GM21576 (cell line): ENCODE data around the gene GARNL3.

Experiments used
- ATAC-seq: cut with Tn5 transposase; IDR thresholded peaks from one replicate; pipeline ENCODE4 v1.9.1; 2021; ENCODE audit warnings: mild to moderate bottlenecking, moderate library complexity; ENCODE audit not compliant: unreplicated experiment

Gene GARNL3

GRCh38 chr9:127426756-127427155 lies 162.2 kb downstream of the GARNL3 start:
- no peak for ATAC-seq

DNA sequence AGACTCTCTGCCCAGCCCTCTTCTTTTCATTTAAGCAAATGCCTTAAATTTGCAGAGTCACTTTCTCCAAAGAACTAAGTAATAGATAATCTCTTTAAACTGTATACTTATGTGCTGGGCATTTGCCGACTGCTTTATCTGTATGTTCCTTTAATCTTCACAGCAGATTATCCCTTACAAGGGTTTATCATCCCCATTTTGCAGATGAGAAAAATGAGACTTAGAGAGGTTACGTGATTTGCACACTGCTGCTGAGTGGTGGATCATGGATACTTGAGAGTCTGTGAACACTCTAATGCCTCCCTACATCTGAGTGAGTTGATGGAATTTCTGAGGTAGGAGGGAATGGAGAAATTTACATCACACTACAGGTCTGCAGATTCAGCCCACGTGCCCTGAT lies 163.8 kb downstream of the GARNL3 start:
- no peak for ATAC-seq

DNA sequence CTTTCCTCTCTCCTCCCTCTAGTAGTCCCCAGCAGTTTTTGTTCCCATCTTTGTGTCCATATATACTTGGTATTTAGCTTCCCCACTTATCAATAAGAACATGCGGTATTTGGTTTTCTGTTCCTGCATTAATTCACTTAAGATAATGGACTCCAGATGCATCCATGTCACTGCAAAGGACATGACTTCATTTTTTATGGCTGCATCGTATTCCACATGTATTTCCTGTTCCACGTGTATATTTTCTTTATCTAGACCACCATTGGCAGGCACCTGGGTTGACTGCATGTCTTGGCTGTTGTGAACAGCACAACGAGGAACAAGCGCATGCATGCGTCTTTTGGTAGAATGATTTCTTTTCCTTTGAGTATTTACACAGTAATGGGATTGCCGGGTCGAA lies 165.8 kb downstream of the GARNL3 start:
- ATAC-seq = no peak

DNA sequence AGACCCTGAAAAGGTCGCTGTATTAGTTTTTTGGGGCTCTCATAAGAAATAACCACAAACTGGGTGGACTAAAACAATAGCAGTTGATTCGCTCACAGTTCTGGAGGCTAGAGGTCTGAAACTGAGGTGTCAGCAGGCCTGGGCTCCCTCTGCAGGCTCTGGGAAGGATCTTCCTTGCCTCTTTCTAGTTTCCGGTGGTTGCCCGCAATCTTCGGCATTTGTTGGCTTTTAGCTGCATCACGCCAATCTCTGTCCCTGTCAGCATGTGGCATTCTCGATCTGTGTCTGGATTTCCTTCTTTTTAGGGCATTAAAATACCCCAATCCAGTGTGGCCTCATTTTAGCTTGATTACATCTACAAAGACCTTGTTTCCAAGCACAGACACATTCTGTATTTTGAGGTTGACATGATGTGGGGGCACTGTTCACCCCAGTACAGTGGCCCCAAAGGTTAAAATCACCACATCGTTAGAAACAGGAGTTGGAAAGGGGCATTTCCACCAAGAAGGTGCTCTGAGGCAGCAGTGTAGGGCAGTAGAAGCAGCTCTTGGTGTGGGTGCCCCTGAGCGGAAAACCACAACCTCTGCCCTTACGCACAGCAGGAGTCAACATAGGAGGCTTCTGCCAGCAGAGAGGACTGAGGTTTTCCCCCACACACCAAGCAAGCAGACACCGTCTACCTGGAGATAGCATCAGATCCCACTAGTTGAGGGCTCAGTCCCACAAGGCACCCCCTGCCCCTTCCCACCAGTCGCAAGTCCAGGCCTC lies 173.1 kb downstream of the GARNL3 start:
- ATAC-seq = no peak

DNA sequence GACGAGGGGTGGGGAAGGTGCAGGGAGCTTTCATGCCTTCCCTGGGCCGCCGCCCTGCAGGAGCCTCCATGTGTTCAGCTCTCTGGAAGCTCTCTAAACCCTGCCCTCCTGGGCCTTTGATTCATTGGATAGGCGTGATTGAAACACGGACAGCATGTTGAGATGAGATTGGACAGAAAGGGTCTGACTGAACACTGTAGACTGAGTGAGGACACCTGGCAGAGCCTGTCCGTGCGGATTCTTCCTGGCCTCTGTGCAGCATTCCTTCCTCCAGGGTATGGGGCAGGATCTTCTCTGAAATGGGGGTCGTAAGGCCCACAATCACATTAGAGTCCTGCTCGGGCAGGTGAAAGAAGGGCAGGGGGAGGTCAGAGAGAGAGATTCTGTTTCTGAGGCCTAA lies 173.8 kb downstream of the GARNL3 start:
- no peak for ATAC-seq
